Ishikawa (cell line): ENCODE results near the gene RIOK3.

Experiments used
- CEBPB ChIP-seq: IDR thresholded peaks from 2 replicates; pipeline ENCODE4 v1.6.1; 2012
- CREB1 ChIP-seq: IDR thresholded peaks from 2 replicates; pipeline ENCODE4 v1.6.1; 2012; ENCODE audit warnings: low read depth
- EGR1 ChIP-seq: IDR thresholded peaks from 2 replicates; pipeline ENCODE4 v1.6.1; 2012
- EP300 ChIP-seq: IDR thresholded peaks from 2 replicates; pipeline ENCODE4 v1.6.1; 2012; ENCODE audit warnings: borderline replicate concordance
- FOXM1 ChIP-seq: IDR thresholded peaks from 2 replicates; pipeline ENCODE4 v1.6.1; 2012; ENCODE audit warnings: low read depth, borderline replicate concordance
- NFIC ChIP-seq: IDR thresholded peaks from 2 replicates; pipeline ENCODE4 v1.6.1; 2012
- RAD21 ChIP-seq: IDR thresholded peaks from 2 replicates; pipeline ENCODE4 v1.6.1; 2012; ENCODE audit warnings: low read depth
- REST ChIP-seq: IDR thresholded peaks from 2 replicates; pipeline ENCODE4 v1.6.1; 2012; ENCODE audit warnings: low read depth, mild to moderate bottlenecking
- TAF1 ChIP-seq: IDR thresholded peaks from 2 replicates; pipeline ENCODE4 v1.6.1; 2012; ENCODE audit warnings: low read depth, mild to moderate bottlenecking
- TCF12 ChIP-seq: IDR thresholded peaks from 2 replicates; pipeline ENCODE4 v1.6.1; 2012; ENCODE audit warnings: low read depth
- TEAD4 ChIP-seq: IDR thresholded peaks from 2 replicates; pipeline ENCODE4 v1.6.1; 2012
- USF1 ChIP-seq: IDR thresholded peaks from 2 replicates; pipeline ENCODE4 v1.6.1; 2012
- YY1 ChIP-seq: IDR thresholded peaks from 2 replicates; pipeline ENCODE4 v1.6.1; 2012; ENCODE audit warnings: low read depth
- ZBTB7A ChIP-seq: IDR thresholded peaks from 2 replicates; pipeline ENCODE4 v1.6.1; 2012; ENCODE audit warnings: low read depth
- TF ChIP-seq, protein P1 (sequence below): IDR thresholded peaks from 2 replicates; pipeline ENCODE4 v1.6.1; 2012

Gene RIOK3

DNA sequence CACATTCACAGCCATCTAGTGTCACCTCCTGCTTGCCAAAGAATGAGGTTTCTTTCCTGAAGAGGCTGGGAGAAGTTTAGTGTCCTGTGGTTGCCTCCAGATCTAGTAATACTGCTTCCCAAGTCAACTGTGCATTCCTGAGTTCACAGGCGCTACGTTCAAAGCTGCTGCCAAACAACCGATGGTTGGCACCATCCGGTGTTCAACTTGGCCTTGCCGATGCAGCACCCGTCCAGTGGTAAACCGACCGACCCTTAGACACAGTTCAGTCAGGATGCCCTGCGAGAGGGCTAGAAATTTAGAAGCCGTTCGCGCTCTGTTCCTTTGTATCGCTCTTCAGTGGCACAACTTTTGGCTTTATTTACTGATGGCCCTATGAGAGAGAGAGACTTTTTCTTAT, 78.8 kb downstream of the RIOK3 start:
- TF ChIP-seq REST: no peak
- TF ChIP-seq EGR1: no peak
- TF ChIP-seq RAD21: no peak
- no peak for TF ChIP-seq EP300
- no peak for TF ChIP-seq YY1
- TF ChIP-seq ZBTB7A: no peak
- no peak for TF ChIP-seq USF1
- no peak for TF ChIP-seq NFIC
- TF ChIP-seq, protein P1, sequence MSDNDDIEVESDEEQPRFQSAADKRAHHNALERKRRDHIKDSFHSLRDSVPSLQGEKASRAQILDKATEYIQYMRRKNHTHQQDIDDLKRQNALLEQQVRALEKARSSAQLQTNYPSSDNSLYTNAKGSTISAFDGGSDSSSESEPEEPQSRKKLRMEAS: no peak
- TF ChIP-seq CREB1: no peak
- TF ChIP-seq TCF12: no peak
- no peak for TF ChIP-seq FOXM1
- TF ChIP-seq CEBPB: no peak
- TF ChIP-seq TEAD4: no peak
- no peak for TF ChIP-seq TAF1
